GM10847 (cell line): Measurements from ENCODE around the gene LY86.

ENCODE experiments used
- POLR2A ChIP-seq: IDR thresholded peaks from 2 replicates; pipeline ENCODE4 v1.6.1; 2011; ENCODE audit not compliant: insufficient read length; ENCODE audit errors: extremely low read depth

Gene LY86

GRCh38 chr6:6629402-6629801 is 40.9 kb downstream of the LY86 start:
- TF ChIP-seq POLR2A, result no peak

DNA sequence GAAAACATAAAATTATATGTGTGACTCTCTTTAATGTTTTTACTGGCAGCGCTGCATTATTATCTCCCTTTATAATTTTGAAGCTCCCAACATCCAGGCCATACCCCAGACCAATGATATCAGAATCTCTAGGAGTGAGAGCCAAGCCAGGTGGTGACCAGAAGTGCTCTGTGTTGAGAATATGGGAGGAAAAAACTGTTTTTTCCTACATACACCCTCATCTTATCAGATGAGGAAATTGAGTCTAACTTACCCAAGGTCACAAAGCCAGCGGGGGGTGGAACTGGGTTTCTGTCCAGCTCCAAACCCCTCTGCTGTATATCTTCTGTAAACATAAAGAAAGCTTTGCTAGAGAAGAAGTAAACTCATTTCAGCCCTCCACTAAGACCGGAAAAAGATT is 42.5 kb downstream of the LY86 start:
- TF ChIP-seq POLR2A, result no peak

DNA sequence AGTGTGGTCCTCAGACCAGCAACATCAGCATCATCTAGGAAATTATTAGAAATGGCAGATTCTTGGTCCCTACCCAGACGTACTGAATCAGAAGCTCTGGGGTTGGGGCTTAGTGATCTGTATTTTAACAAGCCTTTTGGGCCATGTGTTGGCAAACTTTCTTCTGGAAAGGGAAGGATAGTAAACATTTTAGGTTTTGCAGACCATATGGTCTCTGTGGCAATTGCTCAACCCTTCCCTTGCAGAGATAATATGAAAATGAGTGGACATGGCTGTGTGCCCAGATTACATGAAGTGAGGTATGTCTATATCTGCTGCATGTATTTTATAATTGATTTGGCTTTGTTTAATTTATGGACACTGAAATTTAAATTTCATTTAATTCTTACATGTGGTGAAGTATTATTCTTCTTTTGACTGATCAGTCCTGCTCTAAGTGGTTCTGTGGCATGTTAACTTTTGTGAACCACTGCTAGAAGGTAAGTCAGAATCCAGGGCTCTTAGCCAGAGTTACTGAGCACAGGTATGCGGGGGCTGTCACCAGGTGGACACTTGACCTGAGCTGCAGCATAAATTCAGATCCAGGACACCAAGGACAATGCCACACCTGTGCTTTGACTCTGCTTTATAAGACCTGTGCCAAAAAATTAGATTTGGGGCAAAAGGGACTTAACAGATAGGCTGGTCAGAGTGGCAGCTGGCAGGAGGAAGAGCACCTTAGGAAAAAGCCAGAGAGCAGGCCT is 43.2 kb downstream of the LY86 start:
- no peak for TF ChIP-seq POLR2A

DNA sequence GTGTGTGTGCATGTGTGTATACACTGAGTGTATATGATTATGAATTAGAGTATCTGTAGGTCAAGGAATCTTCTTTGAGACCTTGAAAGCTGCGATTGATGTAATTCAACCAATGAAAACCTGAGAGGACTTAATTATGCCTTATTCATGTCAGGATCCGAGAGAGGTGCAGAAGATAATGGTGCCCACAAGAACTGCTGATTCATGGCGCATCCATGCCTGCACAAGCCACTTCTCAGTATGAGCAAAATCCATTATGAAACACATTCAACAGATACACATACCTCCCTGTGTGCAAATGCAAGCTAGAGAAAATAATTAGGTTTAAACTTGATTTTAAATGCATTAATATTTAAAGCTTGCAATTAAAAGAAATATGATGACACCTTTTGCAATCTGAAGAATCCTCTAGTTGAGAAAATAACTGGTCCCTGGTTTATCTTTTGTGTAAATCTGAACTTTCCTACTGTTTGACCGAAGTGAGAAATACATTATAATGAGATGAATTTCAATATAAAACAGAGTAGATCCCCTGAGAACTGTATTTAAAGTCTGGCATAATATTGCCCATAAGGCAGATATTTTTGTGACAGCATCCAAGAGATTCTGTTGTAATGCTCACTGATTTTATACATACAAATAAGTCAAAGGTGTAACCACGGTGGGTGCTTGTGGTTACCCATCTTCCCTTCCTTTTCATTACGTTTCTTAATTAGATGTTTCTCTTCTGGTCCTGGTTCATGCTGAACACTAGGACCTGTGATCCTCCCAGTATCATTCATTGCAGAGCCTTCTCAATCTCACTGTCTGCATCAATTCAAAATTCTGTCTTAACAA is 45.6 kb downstream of the LY86 start:
- no peak for TF ChIP-seq POLR2A

DNA sequence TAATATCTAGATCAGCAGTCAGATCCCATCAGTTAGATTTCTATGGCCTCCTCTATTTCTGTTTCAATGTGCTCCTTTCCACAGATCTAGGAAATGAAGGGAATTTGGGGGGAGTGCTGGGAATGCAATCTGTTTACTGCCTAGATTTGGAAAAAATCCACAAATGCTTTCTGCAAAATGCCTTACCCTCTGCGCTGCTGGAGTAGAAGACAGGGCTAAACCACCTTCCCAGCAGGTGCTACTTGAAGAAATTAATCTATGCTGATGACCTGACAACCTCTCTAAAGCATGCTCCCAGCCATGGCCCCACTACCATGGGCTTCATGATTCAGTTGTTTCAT is 46.2 kb downstream of the LY86 start:
- no peak for TF ChIP-seq POLR2A

GRCh38 chr6:6635291-6635690 is 46.8 kb downstream of the LY86 start:
- no peak for TF ChIP-seq POLR2A

GRCh38 chr6:6635869-6636268 is 47.3 kb downstream of the LY86 start:
- no peak for TF ChIP-seq POLR2A

GRCh38 chr6:6639572-6639971 is 51.1 kb downstream of the LY86 start:
- TF ChIP-seq POLR2A, result no peak

DNA sequence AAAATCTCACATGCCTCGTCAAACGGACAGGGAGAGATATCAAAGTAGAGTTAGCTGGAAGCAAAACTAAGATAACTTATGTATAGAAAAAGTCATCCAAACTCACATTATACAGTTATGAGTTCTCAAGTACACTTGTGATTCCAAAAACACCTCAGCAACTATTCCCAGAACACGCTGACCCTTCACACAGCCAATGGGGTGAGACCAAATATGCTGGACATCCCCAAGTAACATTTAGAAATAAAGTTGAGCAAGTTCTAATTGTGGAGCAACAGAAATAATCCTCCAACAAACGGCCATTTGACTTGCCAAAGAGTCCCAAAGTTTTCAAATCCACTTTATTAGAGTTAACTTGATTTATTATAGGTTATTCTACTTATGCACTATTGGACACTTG is 52.4 kb downstream of the LY86 start:
- TF ChIP-seq POLR2A, result no peak

GRCh38 chr6:6643398-6643797 is 54.9 kb downstream of the LY86 start:
- TF ChIP-seq POLR2A, result no peak

DNA sequence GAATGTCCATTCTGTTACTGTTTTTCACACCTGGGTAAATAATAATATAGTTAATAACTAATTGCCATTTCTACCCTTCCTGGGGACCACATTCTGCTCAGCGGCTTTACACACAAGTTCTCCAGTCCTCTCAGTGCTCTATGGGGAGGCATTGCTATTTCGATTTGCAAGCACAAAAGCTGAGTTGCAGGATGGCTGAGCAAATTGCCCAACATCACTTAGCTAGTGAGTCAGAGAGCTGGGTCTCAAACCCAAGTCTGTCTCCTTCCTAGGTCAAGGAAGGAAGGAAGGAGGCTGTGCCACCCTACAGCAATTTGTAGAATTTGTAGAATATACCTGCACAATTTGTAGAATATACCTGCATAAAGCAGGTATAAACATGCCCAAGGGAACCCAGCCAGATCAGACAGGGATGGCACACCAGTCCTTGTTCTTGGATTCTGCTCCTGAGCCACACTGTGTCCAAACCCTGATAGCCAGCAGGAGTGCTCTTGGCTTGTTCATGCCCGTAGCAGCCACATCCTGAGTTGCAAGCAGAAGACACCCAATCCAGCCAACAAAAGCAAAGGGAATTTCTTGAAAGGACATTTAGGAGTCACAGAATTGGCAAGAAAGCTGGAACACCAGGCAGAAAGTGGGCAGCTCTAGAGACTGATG is 56.9 kb downstream of the LY86 start:
- no peak for TF ChIP-seq POLR2A

DNA sequence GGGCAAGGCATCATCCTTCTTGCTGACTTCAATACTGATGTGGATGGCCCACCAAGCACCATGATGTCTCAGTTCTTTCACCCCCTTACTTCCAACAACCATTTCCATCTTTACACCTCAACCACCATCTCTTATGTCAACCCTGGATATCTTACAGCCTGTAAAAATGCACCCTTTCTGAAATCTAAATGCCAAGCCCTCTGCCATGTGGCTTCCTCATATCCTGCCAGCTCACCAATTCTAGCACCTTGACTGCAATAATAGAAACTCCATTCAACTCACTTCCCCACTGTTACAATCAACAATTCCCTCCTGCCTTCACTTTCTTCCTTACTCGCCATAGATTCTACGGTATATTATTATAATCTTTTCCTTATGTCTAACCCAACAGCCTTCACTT is 57.9 kb downstream of the LY86 start:
- TF ChIP-seq POLR2A, result no peak

GRCh38 chr6:6646859-6647258 is 58.3 kb downstream of the LY86 start:
- no peak for TF ChIP-seq POLR2A

- no peak for TF ChIP-seq POLR2A
These were observed 60.3 kb downstream of the LY86 start for GRCh38 chr6:6648692-6649343.

DNA sequence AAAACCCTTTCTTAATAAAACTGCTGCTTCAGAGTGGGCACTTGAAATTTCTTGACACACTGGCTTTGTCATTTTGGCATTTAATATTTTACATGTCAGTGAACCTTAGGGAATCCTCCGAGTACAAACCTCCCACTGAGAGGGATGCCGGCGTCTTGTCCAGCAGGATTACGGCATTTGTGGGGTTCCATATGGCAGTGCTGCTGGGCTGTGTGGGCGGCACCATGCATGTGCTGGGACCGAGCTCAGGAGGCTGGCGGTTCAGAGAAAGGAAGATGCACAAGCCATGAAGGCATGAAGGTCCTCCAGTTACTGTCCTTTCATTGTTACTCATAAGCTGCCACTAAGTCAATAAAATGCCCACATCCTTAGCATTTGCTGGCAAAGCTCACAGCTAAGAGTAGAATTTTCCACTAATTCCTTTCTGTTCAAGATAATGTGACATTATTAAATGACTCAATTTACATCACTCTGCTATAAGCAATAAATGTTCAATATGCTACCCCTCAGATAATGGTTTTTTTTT is 61.4 kb downstream of the LY86 start:
- no peak for TF ChIP-seq POLR2A
